B cell (primary cell): Measurements from ENCODE around the gene FBXL2. TPM values are rescaled to one million over a fixed set of nuclear protein-coding genes. Genes with fewer than 3 reads are reported as not detected.

Experiments
- ATAC-seq: fragments of 200-7000 bp; cut with Tn5 transposase; one replicate; pipeline ENCODE4 v1.10.0; 2021; ENCODE audit warnings: low read depth, mild to moderate bottlenecking, moderate number of reproducible peaks, moderate library complexity
- CTCF ChIA-PET: fragments of 350-600 bp; sonication (Branson Sonifier 250); formaldehyde crosslinking; loops from one replicate; lab custom pipeline; 2021; ENCODE audit warnings: antibody characterized with exemption, inconsistent platforms; lab: Charles Lee
- POLR2A ChIA-PET: fragments of 350-600 bp; sonication (Branson Sonifier 250); formaldehyde crosslinking; loops from one replicate; lab custom pipeline; 2021; ENCODE audit warnings: antibody characterized with exemption; lab: Charles Lee
- DNase-seq: peaks from one replicate; pipeline ENCODE4 v3.0.0; 2013
- H2AFZ ChIP-seq: 2 replicates; pipeline ENCODE4 v1.6.1; 2012; ENCODE audit warnings: mild to moderate bottlenecking, low read depth, low read length; ENCODE audit not compliant: insufficient read depth, poor library complexity, severe bottlenecking
- H3K27ac ChIP-seq, 2 donors: 1 replicate in 1 of 2; 2 replicates in 1 of 2; pipeline ENCODE4 v1.5.1; 2012 to 2013; ENCODE audit warnings: low read length in 2 of 2, mild to moderate bottlenecking in 2 of 2, moderate library complexity in 1 of 2
- H3K27me3 ChIP-seq, 4 experiments: fragments of 200-600 bp in 1 of 4; sonication (generic) in 1 of 4; replicated peaks in 1 of 4; 1 replicate in 2 of 4; 2 replicates in 2 of 4; pipeline versions ENCODE4 v1.6.1 to v1.7.0; 2013 to 2016; ENCODE audit warnings: low read length in 3 of 4, mild to moderate bottlenecking in 2 of 4, mixed read lengths in 1 of 4, moderate library complexity in 1 of 4; ENCODE audit not compliant: insufficient read depth in 4 of 4, control insufficient read depth in 3 of 4; ENCODE audit errors: control extremely low read depth in 1 of 4
- H3K36me3 ChIP-seq, 2 experiments: replicated peaks in 1 of 2; 1 replicate in 1 of 2; 2 replicates in 1 of 2; pipeline versions ENCODE4 v1.6.1 to v1.7.1; 2013; ENCODE audit warnings: low read length in 1 of 2; ENCODE audit not compliant: insufficient read depth in 2 of 2, control insufficient read depth in 1 of 2; ENCODE audit errors: control extremely low read depth in 1 of 2, extremely low read depth in 1 of 2
- H3K4me1 ChIP-seq, 2 donors: fragments of 200-600 bp in 1 of 2; sonication (generic) in 1 of 2; 1 replicate in 1 of 2; 2 replicates in 1 of 2; pipeline versions ENCODE4 v1.5.1 to v1.6.1; 2013 to 2017; ENCODE audit warnings: low read length in 2 of 2; ENCODE audit not compliant: control insufficient read depth in 2 of 2, insufficient read depth in 2 of 2
- H3K4me2 ChIP-seq: replicated peaks from 2 replicates; pipeline ENCODE3; 2012; ENCODE audit warnings: mild to moderate bottlenecking, low read depth, low read length; ENCODE audit not compliant: poor library complexity, severe bottlenecking
- H3K4me3 ChIP-seq, 5 experiments: fragments of 200-600 bp in 1 of 5; sonication (generic) in 1 of 5; 1 replicate in 3 of 5; 2 replicates in 2 of 5; pipeline versions ENCODE4 v1.5.1 to v1.7.0; 2011 to 2016; ENCODE audit warnings: low read length in 4 of 5, mild to moderate bottlenecking in 4 of 5, low read depth in 2 of 5, control low read depth in 1 of 5, moderate library complexity in 1 of 5; ENCODE audit not compliant: insufficient read depth in 1 of 5; ENCODE audit errors: control extremely low read depth in 1 of 5, extremely low read depth in 1 of 5
- H3K79me2 ChIP-seq: fragments of 200-600 bp; sonication (generic); one replicate; pipeline ENCODE4 v1.6.0; 2016; ENCODE audit warnings: low read length; ENCODE audit not compliant: control insufficient read depth, insufficient read depth
- H3K9ac ChIP-seq: fragments of 200-600 bp; sonication (generic); 2 replicates; pipeline ENCODE4 v1.6.1; 2017; ENCODE audit warnings: mild to moderate bottlenecking, low read length, moderate library complexity
- H3K9me3 ChIP-seq, 3 donors: one replicate each; pipeline versions ENCODE4 v1.6.1 to v1.7.1; 2013; ENCODE audit warnings: low read length in 2 of 3; ENCODE audit not compliant: control insufficient read depth in 2 of 3, insufficient read depth in 1 of 3; ENCODE audit errors: control extremely low read depth in 1 of 3
- H4K20me1 ChIP-seq: 2 replicates; pipeline ENCODE4 v1.6.0; 2012; ENCODE audit warnings: mild to moderate bottlenecking, low read length; ENCODE audit not compliant: insufficient read depth, control insufficient read depth, poor library complexity, severe bottlenecking
- H3K27ac Mint-ChIP-seq: one replicate; pipeline ENCODE4 v1.8.0; 2021; ENCODE audit warnings: mixed read lengths
- H3K27me3 Mint-ChIP-seq: one replicate; pipeline ENCODE4 v1.8.0; 2021; ENCODE audit warnings: mixed read lengths
- H3K4me1 Mint-ChIP-seq: one replicate; pipeline ENCODE4 v1.8.0; 2021; ENCODE audit warnings: mixed read lengths
- H3K4me3 Mint-ChIP-seq: one replicate; pipeline ENCODE4 v1.8.0; 2021; ENCODE audit warnings: mixed read lengths
- H3K9me3 Mint-ChIP-seq: one replicate; pipeline ENCODE4 v1.8.0; 2022; ENCODE audit warnings: mixed read lengths; ENCODE audit not compliant: insufficient read depth
- CTCF ChIP-seq: fragments of 200-600 bp; IDR thresholded peaks from one replicate; pipeline ENCODE4 v1.8.0; 2022; ENCODE audit warnings: antibody characterized with exemption, mild to moderate bottlenecking
- EZH2 ChIP-seq: IDR thresholded peaks from 2 replicates; pipeline ENCODE4 v1.6.1; 2012; ENCODE audit warnings: borderline replicate concordance, low read depth, mild to moderate bottlenecking, moderate library complexity, low read length; ENCODE audit not compliant: insufficient read depth, poor library complexity, severe bottlenecking
- WGBS: methylation state at CpG from one replicate; pipeline ENCODE4 v1.1.5; 2013; ENCODE audit warnings: missing lambda C conversion rate; ENCODE audit not compliant: insufficient coverage; 5-methylcytosine and 5-hydroxymethylcytosine counted together
- intact Hi-C: fragments of 100-400 bp; cut with micrococcal nuclease; formaldehyde crosslinking; loops from one replicate; pipeline ENCODE4 v1.10.0; 2022
- polyA plus RNA-seq: library from polyadenylated mRNA; depleted of rRNA; stranded (reverse); fragments of >200 nt; gene quantifications from 2 replicates; pipeline ENCODE4 v1.2.3, GENCODE V29; 2012
- total RNA-seq, 2 donors: library from RNA; stranded (reverse); fragments of 120-200 nt in 1 of 2; gene quantifications; 1 replicate in 1 of 2; 2 replicates in 1 of 2; pipeline versions ENCODE4 v1.2.3 to v1.2.4, GENCODE V29; 2013 to 2022

Gene FBXL2
- total and polyA plus RNA-seq, 2 donors (not counting 1 experiment from before 2014, with no cell fraction given): 0.34 TPM; not detected in 1

- H2AFZ ChIP-seq: no peak overlapping the region
- POLR2A ChIA-PET: no interaction called here
- H3K4me1 ChIP-seq: no peaks in the 10 kb centered on the region
- H3K79me2 ChIP-seq: no peaks in the 10 kb centered on the region
- Mint-ChIP-seq H3K4me1 (no peaks in the 10 kb centered on the region), H3K27me3 (no peaks in the 10 kb centered on the region), H3K27ac (no peak overlapping the region), H3K4me3 (no peak overlapping the region), H3K9me3 (no peaks in the 10 kb centered on the region)
- no peak overlapping the region for H3K4me2 ChIP-seq
- no peak overlapping the region for H3K9ac ChIP-seq
- TF ChIP-seq EZH2 (no peak), CTCF (no peak)
- CTCF ChIA-PET: interaction anchor here (3.5 kb wide), 1 partner anchor 13 kb away, joined by 22 read pairs; no protein-coding TSS in a partner anchor
- H3K36me3 ChIP-seq: peaks cover 0 to 42% of the 10 kb centered on the region in 2 experiments
- H3K27me3 ChIP-seq: no peaks in the 10 kb centered on the region
- intact Hi-C loops: no loop called here
- no peak overlapping the region for H3K27ac ChIP-seq
- no peaks in the 10 kb centered on the region for H4K20me1 ChIP-seq
- ATAC-seq: no peak
- no CpG with 5 or more reads among the region's 1 CpG for WGBS
- H3K4me3 ChIP-seq: no peak overlapping the region
- H3K9me3 ChIP-seq: peaks cover 0 to 3% (median 0%) of the 10 kb centered on the region in 3 donors
- no peak for DNase-seq
Measured at GRCh38 chr3:33386631-33387030, 109.4 kb downstream of the FBXL2 start.

GRCh38 chr3:33388374-33389100, 111.3 kb downstream of the FBXL2 start:
- H3K79me2 ChIP-seq: no peaks in the 10 kb centered on the region
- no peaks in the 10 kb centered on the region for H3K27me3 ChIP-seq
- H3K4me2 ChIP-seq: no peak overlapping the region
- H2AFZ ChIP-seq: no peak overlapping the region
- Mint-ChIP-seq H3K27ac (no peak overlapping the region), H3K4me1 (no peaks in the 10 kb centered on the region), H3K27me3 (no peaks in the 10 kb centered on the region), H3K9me3 (no peaks in the 10 kb centered on the region), H3K4me3 (no peak overlapping the region)
- no peak overlapping the region for H3K4me3 ChIP-seq
- no peaks in the 10 kb centered on the region for H4K20me1 ChIP-seq
- H3K9me3 ChIP-seq: peaks cover 0 to 3% (median 0%) of the 10 kb centered on the region in 3 donors
- no peak for ATAC-seq
- H3K9ac ChIP-seq: no peak overlapping the region
- intact Hi-C loops: no loop called here
- POLR2A ChIA-PET: no interaction called here
- no peaks in the 10 kb centered on the region for H3K4me1 ChIP-seq
- no peak for DNase-seq
- H3K36me3 ChIP-seq: peaks cover 0 to 60% of the 10 kb centered on the region in 2 experiments
- TF ChIP-seq EZH2 (no peak), CTCF (no peak)
- H3K27ac ChIP-seq: no peak overlapping the region
- 100% methylated on average over 2 of the region's 7 CpGs for WGBS
- CTCF ChIA-PET: interaction anchor here (1.2 to 2.3 kb wide), 2 partner anchors 16 to 399 kb away, joined by 3 to 14 read pairs; no protein-coding TSS in a partner anchor
